Activated naive CD4-positive, alpha-beta T cell treated with anti-CD3 and anti-CD28 coated beads for 36 hours (primary cell): ENCODE data around the gene SH3TC1. TPM values are rescaled to one million over a fixed set of nuclear protein-coding genes. Genes with fewer than 3 reads are reported as not detected.

Experiments used
- CTCF ChIA-PET: fragments of 350-600 bp; sonication (Branson Sonifier 250); formaldehyde crosslinking; loops from one replicate; lab custom pipeline; 2021; ENCODE audit warnings: antibody characterized with exemption; lab: Charles Lee
- DNase-seq: peaks from one replicate; pipeline ENCODE4 v3.0.0-alpha.2; 2020
- H3K27ac Mint-ChIP-seq: one replicate; pipeline ENCODE4 v1.8.0; 2021; ENCODE audit warnings: mild to moderate bottlenecking, mixed read lengths
- H3K27me3 Mint-ChIP-seq: one replicate; pipeline ENCODE4 v1.8.0; 2021; ENCODE audit warnings: low read depth, mixed read lengths
- H3K36me3 Mint-ChIP-seq: one replicate; pipeline ENCODE4 v1.8.0; 2021; ENCODE audit warnings: low read depth, mixed read lengths
- H3K4me1 Mint-ChIP-seq: one replicate; pipeline ENCODE4 v1.8.0; 2021; ENCODE audit warnings: low read depth, mixed read lengths
- H3K4me3 Mint-ChIP-seq: one replicate; pipeline ENCODE4 v1.8.0; 2021; ENCODE audit warnings: mild to moderate bottlenecking, moderate library complexity, mixed read lengths
- H3K9me3 Mint-ChIP-seq: one replicate; pipeline ENCODE4 v1.8.0; 2021; ENCODE audit warnings: mixed read lengths
- intact Hi-C: fragments of 100-400 bp; cut with micrococcal nuclease; formaldehyde crosslinking; loops from one replicate; pipeline ENCODE4 v1.15.1; 2023
- total RNA-seq, 2 experiments: library from RNA; stranded (reverse); gene quantifications; one replicate each; pipeline ENCODE4 v1.2.3, GENCODE V29; 2021

Gene SH3TC1
- total RNA-seq, 2 experiments from 2014 or later = 17.9 to 23.6 TPM

DNA sequence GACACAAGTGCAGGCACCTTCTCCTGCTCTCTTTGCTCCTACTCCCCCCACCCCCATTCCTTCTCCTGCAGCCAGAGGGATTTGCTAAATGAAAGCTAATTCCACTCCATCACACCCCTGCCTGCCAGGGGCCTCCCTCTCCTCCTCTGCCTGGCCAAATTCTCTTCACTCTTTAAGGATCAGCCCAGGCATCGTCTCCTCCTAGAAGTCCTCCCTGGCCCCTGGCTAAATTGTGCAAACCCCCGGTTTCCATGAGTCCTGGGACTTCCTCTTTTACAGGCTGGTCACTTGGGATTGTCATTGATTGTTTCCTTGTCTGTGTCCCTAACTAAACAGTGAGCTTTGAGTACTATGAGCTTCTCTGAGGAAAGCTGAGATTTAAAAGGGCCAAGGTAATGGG lies 31.8 kb upstream of the SH3TC1 start:
- no peaks in the 10 kb centered on the region for H3K27me3 Mint-ChIP-seq
- DNase-seq = no peak
- H3K4me1 Mint-ChIP-seq = no peaks in the 10 kb centered on the region
- CTCF ChIA-PET = interaction anchor here (0.7 to 2.5 kb wide), 2 partner anchors 10 to 211 kb away, joined by 3 to 13 read pairs; no protein-coding TSS in a partner anchor
- H3K9me3 Mint-ChIP-seq = peaks cover 10% of the 10 kb centered on the region
- no peak overlapping the region for H3K27ac Mint-ChIP-seq
- H3K36me3 Mint-ChIP-seq = no peaks in the 10 kb centered on the region
- no peak overlapping the region for H3K4me3 Mint-ChIP-seq
- intact Hi-C loops = no loop called here

DNA sequence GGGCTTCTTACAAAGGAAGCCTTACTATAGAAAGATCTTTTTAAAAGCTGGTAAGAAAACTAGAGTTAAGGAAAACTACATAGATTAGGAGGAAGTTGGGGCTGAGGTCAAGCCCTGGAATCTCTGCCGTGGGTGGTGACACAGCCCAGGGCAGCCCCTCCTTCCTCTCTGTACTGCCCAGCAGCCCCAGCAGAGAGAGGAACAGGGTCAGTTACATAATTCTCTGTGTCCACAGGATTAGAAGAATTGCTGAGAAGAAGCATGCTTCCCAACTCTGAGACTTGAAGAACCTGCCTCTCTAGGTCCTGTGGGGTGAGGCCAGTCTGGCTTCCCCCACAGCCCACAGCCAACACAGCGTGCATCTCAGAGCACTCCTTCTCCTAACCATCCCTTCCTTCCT lies 31.3 kb upstream of the SH3TC1 start:
- no peak overlapping the region for H3K27ac Mint-ChIP-seq
- H3K4me3 Mint-ChIP-seq = no peak overlapping the region
- no peak for DNase-seq
- intact Hi-C loops = no loop called here
- peaks cover 10% of the 10 kb centered on the region for H3K9me3 Mint-ChIP-seq
- H3K4me1 Mint-ChIP-seq = no peaks in the 10 kb centered on the region
- CTCF ChIA-PET = interaction anchor here (0.7 to 2.5 kb wide), 2 partner anchors 10 to 119 kb away, joined by 3 to 13 read pairs; no protein-coding TSS in a partner anchor
- H3K27me3 Mint-ChIP-seq = no peaks in the 10 kb centered on the region
- H3K36me3 Mint-ChIP-seq = no peaks in the 10 kb centered on the region

DNA sequence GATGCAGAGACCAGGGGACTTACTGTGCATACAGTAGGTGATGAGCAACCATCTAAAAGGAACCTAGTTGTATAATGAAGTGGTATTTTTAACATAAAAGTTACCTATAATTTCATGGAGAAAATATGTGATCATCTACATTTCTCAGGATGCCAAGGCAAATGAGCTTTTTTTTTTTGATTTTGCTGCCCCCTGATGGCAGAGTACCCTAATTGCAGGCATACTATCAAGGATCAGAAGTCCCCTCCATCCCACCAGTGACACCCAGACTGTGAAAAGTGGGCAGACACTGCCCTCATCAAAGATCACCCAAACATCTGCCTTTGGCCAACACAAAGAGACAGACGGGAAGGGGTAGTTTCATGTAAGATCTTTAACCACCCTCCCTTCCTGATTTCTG lies 30.9 kb upstream of the SH3TC1 start:
- H3K4me1 Mint-ChIP-seq = no peaks in the 10 kb centered on the region
- CTCF ChIA-PET = interaction anchor here (0.7 to 2.5 kb wide), 2 partner anchors 9 to 119 kb away, joined by 3 to 13 read pairs; no protein-coding TSS in a partner anchor
- H3K4me3 Mint-ChIP-seq = no peak overlapping the region
- H3K27ac Mint-ChIP-seq = no peak overlapping the region
- H3K9me3 Mint-ChIP-seq = peaks cover 10% of the 10 kb centered on the region
- no peaks in the 10 kb centered on the region for H3K36me3 Mint-ChIP-seq
- no peaks in the 10 kb centered on the region for H3K27me3 Mint-ChIP-seq
- intact Hi-C loops = no loop called here
- no peak for DNase-seq

DNA sequence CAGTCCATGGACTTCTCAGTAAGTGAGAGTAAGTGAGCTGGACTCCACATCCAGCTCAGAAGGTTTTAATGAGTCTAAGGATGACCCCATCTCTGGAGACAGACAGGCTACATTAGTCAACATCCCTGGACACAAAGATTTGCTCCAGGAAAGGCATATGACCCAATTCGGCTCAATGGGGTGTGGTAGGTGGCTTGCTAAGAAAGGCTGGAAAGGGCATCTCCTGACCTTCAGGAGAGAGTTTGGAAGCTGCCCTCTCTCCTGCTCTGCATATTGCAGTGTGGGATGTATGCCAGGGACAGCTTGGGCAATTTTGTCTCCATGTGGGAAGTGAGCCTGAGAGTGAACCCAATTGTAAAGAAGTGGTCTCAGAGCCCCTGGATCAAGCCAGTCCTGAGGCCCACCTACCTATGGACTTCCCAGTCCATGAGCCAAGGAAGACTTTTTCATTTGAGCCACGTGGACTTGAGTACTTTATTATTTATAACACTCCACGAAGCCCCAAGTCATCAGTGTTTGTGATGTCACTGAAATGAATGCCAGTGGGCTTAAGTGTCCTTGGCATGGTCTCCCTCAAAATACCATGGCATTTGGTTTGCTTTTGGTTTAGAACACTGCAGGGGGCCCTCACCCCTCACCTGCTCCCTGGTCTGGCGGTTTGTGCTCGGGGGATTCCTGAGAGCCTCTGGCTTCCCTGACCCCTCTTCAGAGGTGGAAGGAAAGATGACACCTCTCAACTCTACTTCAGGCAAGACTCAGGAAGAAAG lies 30.1 kb upstream of the SH3TC1 start:
- Mint-ChIP-seq H3K9me3 (peaks cover 10% of the 10 kb centered on the region), H3K4me3 (no peak overlapping the region), H3K27me3 (no peaks in the 10 kb centered on the region), H3K36me3 (no peaks in the 10 kb centered on the region), H3K4me1 (no peaks in the 10 kb centered on the region), H3K27ac (no peak overlapping the region)
- CTCF ChIA-PET = interaction anchor here (0.7 to 2.5 kb wide), 4 partner anchors 8 to 120 kb away, joined by 3 to 13 read pairs (median 3); partner anchors contain the start of gene ABLIM2
- intact Hi-C loops = no loop called here
- DNase-seq = no peak

DNA sequence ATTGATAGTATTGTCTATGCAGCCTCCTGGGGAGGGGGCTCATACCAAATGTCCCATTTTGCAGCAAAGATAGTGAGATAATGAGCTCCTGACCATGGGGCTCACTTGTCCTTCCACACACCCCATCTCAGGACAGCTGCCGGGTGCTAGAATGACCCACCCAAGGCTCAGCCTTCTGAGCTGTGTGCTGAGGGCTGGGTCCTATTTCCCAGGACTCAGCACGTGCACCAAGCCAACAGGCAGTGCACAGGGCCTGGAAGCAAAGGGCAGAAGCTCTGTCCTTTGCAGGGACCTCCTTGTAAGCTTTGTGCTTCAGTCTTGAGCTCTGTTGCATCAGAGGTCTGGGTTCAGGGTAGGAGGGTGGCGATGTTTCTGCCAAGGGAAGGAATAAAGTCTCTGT lies 29.3 kb upstream of the SH3TC1 start:
- intact Hi-C loops = no loop called here
- CTCF ChIA-PET = interaction anchor here (1.1 kb wide), 1 partner anchor 11 kb away, joined by 3 read pairs; the partner anchor contains the start of gene ABLIM2
- no peaks in the 10 kb centered on the region for H3K4me1 Mint-ChIP-seq
- H3K27me3 Mint-ChIP-seq = no peaks in the 10 kb centered on the region
- no peaks in the 10 kb centered on the region for H3K36me3 Mint-ChIP-seq
- no peak for DNase-seq
- H3K9me3 Mint-ChIP-seq = peaks cover 10% of the 10 kb centered on the region
- no peak overlapping the region for H3K27ac Mint-ChIP-seq
- H3K4me3 Mint-ChIP-seq = no peak overlapping the region

GRCh38 chr4:8170341-8170740 lies 28.7 kb upstream of the SH3TC1 start:
- peaks cover 10% of the 10 kb centered on the region for H3K9me3 Mint-ChIP-seq
- H3K36me3 Mint-ChIP-seq = no peaks in the 10 kb centered on the region
- intact Hi-C loops = no loop called here
- CTCF ChIA-PET = interaction anchor here (1.1 kb wide), 1 partner anchor 12 kb away, joined by 3 read pairs; the partner anchor contains the start of gene ABLIM2
- no peak overlapping the region for H3K27ac Mint-ChIP-seq
- no peaks in the 10 kb centered on the region for H3K4me1 Mint-ChIP-seq
- DNase-seq = no peak
- H3K27me3 Mint-ChIP-seq = no peaks in the 10 kb centered on the region
- no peak overlapping the region for H3K4me3 Mint-ChIP-seq

- Mint-ChIP-seq H3K27ac (no peak overlapping the region), H3K9me3 (peaks cover 10% of the 10 kb centered on the region), H3K4me1 (no peaks in the 10 kb centered on the region), H3K27me3 (no peaks in the 10 kb centered on the region), H3K36me3 (no peaks in the 10 kb centered on the region), H3K4me3 (no peak overlapping the region)
- intact Hi-C loops = no loop called here
- CTCF ChIA-PET = interaction anchor here (0.7 kb wide), 2 partner anchors 143 to 343 kb away, joined by 3 to 5 read pairs; no protein-coding TSS in a partner anchor
- DNase-seq = no peak
Observed at GRCh38 chr4:8171266-8171665, 27.8 kb upstream of the SH3TC1 start.

DNA sequence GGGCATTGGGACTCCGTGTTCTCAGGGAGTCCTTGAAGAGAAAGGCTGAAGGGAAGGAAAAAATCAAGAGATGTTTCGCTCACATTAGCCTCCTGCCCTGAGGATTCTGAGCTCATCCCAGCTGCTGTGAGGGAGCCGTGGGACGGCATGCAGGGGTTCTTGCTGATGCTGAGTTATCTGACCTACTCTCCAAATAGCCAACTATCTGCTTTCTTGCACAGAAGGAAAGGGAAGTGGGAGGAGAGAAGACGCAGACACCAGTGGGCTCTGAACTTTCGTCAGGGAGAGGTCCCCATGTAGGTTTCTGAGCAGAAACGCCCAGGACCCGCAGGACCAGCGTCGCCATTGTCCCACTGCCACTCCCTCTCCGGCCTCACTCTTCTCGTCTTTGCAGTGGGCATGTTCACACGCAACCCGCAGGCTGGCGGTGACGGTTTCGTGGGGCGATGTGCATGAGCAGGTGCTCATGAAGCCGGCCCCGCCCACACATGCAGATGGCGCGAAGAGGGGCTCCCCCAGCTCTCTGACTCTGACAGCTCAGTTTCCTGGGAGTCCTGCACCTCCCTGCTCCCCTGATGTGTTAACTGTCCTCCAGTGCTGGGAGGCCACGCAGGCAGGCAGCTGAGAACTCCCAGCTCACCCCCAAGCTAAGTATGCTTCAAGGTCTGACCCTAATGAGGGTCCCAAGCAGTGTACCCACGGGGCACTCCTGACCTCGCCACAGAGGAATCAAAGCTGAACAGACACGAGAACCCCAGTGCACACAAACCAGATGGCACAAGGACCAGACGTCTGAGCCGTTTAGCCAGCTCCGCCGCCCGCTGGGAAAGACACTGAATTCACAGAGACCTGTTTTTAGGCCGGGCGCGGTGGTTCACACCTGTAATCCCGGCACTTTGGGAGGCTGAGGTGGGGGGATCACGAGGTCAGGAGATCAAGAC lies 26.8 kb upstream of the SH3TC1 start:
- H3K4me3 Mint-ChIP-seq = no peak overlapping the region
- intact Hi-C loops = no loop called here
- no peak overlapping the region for H3K27ac Mint-ChIP-seq
- DNase-seq = peak; percentile 47
- H3K9me3 Mint-ChIP-seq = peaks cover 10% of the 10 kb centered on the region
- H3K4me1 Mint-ChIP-seq = no peaks in the 10 kb centered on the region
- H3K27me3 Mint-ChIP-seq = no peaks in the 10 kb centered on the region
- no peaks in the 10 kb centered on the region for H3K36me3 Mint-ChIP-seq
- CTCF ChIA-PET = interaction anchor here (0.7 kb wide), 1 partner anchor 70 kb away, joined by 3 read pairs; no protein-coding TSS in a partner anchor

- CTCF ChIA-PET = no interaction called here
- DNase-seq = no peak
- no peaks in the 10 kb centered on the region for H3K27me3 Mint-ChIP-seq
Observed at GRCh38 chr4:8173492-8174242, 25.4 kb upstream of the SH3TC1 start.

DNA sequence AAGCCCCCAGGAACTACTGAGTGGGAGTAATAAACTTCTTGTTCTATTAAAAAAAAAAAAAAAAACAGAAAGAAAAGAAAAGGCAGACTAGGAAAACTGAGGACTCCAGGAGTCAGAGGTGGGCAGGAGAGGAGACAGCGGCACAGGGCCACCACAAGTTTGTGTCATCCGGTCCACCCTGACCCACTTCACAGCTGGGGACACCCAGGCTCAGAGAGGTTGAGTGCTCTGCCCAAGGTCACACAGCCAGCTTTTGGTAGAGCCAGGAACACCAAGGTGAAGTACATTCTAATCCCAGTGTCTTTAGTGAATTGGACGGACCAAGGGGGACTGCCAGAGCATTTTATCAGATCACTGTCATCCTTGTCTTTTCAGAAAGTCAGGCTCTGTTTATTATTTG lies 24.1 kb upstream of the SH3TC1 start:
- intact Hi-C loops = no loop called here
- CTCF ChIA-PET = no interaction called here
- no peak for DNase-seq
- Mint-ChIP-seq H3K27me3 (no peaks in the 10 kb centered on the region), H3K4me3 (no peak overlapping the region), H3K4me1 (no peaks in the 10 kb centered on the region), H3K27ac (no peak overlapping the region), H3K9me3 (no peaks in the 10 kb centered on the region), H3K36me3 (no peaks in the 10 kb centered on the region)

More at GRCh38 chr4:8173492-8174242, 25.4 kb upstream of the SH3TC1 start:
- Mint-ChIP-seq H3K36me3 (no peaks in the 10 kb centered on the region), H3K4me1 (no peaks in the 10 kb centered on the region), H3K27ac (no peak overlapping the region), H3K4me3 (no peak overlapping the region), H3K9me3 (peaks cover 3% of the 10 kb centered on the region)
- intact Hi-C loops = no loop called here

- Mint-ChIP-seq H3K9me3 (no peaks in the 10 kb centered on the region), H3K27ac (no peak overlapping the region), H3K4me1 (no peaks in the 10 kb centered on the region), H3K36me3 (no peaks in the 10 kb centered on the region), H3K4me3 (no peak overlapping the region), H3K27me3 (no peaks in the 10 kb centered on the region)
- CTCF ChIA-PET = interaction anchor here (1.4 to 2.0 kb wide), 6 partner anchors 15 to 227 kb away, joined by 3 to 11 read pairs (median 8); no protein-coding TSS in a partner anchor
- no peak for DNase-seq
- intact Hi-C loops = loop anchor here (2.0 kb wide), 1 partner anchor 67 kb away; no protein-coding TSS in a partner anchor
Observed at GRCh38 chr4:8175686-8176085, 23.4 kb upstream of the SH3TC1 start.
